Astrocyte of the hippocampus (primary cell): ENCODE data around the gene ELL2.
A peak's percentile ranks its signal among the peaks of the same experiment; 100 is the strongest.

Experiments used
- DNase-seq: peaks from one replicate; pipeline ENCODE4 v3.0.0; 2011; ENCODE audit warnings: low read depth, low spot score

The ELL2 gene

DNA sequence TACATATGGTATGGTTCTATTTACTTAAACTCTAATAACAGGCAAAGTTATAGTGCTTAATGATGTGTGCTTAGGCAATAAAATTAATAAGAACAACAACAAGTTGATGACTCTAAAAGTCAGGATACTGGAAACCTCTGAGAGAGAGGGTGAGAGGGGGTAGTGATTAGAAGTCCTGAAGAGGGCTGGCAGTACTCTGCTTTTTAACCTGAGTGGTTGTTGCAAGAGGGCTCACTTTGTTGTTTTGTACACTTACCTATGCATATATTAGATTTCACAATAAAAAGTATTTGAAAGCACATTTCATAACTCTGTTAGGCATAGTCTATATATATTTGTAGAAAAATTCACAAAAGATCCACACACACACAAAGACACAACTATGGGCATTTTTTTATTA lies 21.4 kb upstream of the ELL2 start:
- no peak for DNase-seq

DNA sequence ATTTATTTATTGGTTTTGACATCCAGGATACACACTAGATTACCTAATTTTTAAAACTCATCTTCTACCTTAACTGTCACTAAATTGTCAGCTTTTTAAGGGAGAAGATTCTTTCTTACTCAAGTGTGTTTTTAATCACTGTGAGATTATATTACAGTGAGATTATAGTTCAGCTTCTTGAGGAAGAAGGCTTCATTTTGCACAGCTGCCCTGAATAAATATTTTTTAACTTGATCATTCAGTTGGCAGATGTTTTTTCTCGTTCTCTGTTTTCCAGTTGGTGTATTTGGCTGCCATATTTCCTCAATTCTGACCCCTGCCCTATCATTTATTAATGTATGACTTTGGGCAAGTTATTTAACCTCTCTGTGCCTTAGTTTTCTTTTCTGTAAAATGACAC lies 15.0 kb upstream of the ELL2 start:
- no peak for DNase-seq

DNA sequence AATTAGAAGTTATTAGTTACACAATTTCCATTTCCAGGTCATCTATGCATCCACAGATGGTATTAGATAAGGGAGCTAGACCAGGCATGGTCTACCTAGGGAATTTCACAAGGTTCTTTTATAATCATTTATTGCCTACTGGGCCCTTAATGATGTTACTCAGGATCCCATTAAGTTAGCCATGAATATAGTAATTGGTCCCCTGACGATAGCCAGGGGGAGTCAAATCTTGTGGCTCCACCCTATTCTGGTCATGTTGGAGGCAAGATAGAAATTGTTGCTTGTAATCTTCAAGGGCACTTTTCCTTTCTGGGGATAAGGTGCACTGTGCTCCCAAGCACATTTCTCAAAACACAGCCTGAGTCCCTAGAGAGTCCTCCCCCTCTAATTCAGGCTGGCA lies 14.1 kb upstream of the ELL2 start:
- DNase-seq, result no peak

DNA sequence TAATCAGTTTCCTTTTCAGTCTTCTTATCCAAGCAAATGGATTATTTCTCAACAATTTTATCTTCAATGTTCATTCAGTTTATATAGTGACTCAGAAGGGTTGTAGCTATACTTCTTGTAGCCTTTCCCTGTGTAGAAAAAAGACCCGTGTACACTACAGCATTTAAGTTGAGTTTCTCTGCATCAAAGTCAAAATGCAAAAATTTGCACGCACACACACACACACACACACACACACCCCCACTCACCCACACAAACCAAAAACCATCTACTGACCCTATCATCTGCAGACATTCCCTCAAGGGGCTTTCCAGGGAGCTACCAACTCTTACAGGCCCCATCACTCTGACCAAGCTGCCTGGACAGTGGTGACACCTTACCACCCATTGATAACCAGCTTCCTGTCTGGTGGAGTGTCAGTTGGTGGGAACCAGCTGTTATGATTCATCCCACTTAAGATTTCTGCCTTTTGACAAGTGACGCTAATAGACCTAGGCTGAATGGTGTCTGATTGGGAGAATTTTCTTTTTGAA lies 12.2 kb upstream of the ELL2 start:
- peak; percentile 54 for DNase-seq

DNA sequence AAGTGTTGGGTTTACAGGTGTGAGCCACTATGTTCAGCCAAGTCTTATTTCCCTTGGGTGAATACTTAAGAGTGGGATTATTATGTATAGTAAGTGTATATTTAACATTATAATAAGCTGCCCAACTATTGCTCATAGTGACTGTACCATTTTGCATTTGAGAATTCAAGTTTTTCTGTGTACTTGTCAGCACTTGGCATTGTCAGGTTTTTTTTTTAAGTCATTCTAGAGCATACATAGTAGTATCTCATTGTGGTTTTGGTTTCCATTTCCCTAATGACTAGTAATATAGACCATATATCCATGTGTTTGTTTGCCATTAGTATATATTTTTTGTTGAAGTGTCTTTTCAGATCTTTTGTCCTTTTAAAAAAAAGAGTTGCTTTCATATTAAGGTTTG lies 10.5 kb upstream of the ELL2 start:
- DNase-seq, result no peak

DNA sequence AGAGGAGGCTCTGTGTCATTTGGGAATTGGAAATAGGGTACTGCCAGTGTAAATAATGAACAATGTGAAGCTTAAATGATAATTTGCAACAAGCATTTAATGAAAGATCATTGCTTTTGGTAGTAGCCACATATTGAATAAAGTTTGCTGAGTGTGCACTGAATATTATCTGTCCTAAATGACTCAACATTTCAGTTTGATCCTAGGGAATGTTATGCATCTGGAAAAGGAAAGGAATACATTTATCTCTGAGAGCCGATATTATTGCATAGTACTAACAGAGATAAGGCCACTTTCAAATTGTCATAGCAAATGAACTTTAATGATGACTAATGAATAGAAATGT lies 8.7 kb upstream of the ELL2 start:
- DNase-seq, result no peak

DNA sequence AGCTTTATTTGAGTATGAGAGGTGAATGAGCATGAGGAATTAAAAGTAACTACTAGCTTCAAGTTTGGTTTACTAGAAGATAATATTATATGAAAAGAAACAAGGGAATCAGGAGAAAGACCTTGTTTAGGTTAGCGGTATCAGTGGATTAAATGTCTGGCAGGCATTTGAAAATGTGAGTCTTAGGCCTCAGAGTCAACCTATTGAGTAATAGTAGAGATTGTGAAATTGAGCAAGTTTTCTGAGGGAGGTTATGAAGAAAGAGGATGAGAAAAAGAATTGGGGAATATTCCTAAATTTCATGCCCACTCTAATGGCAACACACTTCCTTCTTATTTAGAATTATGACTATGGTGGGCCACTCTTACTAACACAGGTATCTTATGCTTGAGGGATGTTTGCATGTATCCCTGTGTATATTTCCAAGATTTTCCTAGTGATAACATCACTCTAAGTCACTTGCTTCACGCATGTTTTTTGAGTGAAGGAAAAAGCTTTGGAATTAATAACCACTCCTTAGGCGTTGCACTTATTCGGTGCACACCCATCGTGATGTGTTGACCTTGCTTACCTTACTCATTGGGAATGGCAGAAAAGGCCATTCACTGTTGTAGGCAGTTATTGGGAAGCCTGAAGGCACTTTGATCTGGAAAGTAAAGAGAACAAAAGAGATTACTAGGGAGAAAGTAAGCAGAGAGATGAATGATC lies 8.2 kb upstream of the ELL2 start:
- DNase-seq, result no peak

DNA sequence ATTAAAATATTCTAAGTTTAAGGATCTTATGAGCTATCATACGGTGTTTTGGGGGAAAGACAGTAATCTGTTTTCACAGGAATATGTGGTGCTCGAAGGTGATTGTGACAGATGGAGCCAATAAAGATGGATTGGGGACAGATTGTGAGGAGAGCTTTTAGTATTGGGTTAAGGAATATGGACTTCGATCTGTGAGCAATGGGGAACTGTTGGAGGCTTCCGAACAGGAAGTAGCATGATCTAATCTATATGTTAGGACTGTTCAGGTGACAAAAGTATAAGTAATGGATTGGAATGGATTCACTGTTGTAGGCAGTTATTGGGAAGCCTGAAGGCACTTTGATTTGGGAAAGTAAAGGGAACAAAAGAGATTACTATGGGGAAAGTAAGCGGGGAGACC lies 7.4 kb upstream of the ELL2 start:
- DNase-seq, result no peak

DNA sequence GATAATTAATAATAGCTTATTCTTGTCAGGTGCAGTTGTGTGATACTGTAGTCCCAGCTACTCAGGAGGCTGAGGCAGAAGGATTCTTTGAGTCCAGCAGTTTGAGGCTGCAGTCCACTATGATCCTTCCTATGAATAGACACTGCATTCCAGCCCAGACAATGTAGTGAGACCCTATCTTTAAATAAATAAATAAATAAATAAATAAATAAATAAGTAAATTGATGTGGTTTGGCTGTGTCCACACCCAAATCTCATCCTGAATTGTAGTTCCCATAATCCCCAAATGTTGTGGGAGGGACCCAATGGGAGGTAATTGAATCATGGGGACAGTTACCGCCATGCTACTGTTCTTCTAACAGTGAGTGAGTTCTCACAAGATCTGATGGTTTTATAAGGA lies 5.6 kb upstream of the ELL2 start:
- no peak for DNase-seq

DNA sequence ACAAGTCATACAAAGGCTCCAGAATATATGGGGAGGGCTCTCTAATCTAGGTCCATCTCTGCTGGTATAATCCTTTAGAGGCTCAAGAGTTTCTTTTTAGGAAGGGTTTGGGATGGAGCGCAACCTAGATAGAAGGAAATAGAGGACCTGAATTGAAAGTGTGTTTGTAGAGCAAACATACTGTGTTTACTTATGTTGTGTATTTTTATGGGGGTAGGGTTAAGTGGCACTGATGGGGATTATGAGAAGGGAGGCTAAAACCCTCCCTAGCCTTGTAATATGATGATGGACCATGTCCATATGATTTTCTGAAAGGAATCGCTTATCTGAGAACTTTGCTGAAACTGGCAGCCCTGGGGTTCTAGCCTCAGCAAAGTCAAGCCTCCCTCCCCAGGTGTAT lies 4.4 kb upstream of the ELL2 start:
- DNase-seq, result no peak

DNA sequence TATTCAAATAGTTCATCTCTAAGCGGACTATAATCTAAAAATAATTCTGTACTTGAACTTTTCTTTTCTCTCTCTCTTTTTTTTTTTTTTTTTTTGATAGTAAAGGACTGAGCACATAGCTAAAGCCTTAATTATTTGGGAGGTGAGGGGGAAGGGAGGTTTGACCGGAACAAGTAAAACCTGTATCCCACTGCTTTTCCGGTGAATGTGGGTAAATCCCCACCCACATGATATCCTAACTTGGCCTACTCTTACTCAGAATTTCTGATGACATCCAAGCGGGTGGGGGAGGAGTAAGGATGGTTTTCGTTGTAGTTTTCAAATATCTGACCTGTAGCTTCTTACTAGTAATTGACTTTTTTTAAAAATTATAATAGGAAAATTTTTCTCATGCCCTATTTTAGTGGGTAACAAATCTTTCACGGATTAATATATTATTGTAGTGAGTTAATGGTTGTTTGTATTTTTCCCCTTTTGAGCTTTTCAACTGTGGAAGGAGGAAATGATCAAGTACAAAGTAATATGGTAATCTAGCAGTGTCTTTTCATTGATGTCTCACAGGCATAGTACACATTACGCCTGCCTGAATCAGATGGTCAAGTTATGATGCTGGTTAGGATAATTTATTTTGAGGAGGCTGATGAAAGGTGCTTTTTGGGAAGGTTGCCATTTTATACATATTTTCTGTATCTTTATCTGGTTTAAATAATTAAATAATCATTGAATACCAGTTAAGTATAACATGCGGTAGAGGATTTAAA lies 2.2 kb upstream of the ELL2 start:
- DNase-seq, result no peak

DNA sequence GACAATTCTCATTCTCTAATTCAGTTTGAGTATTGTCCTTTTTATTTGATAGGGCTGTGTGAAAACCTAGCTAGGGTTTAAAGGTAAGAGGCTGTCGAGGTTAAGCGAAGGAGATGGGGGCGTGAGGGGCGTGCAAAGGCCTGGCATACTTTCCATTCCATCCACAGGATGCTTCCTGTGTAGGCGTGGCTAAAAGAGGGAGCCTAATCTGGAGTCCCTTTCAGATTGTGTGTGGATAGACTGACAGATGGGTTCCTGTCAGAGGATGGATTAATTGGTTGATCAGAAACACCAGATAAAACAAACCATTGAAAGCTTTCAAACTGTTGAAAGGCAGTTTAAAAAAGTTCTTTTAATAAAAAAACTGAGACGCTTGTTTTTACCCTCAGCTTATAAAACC lies 1.1 kb upstream of the ELL2 start:
- DNase-seq, result no peak

DNA sequence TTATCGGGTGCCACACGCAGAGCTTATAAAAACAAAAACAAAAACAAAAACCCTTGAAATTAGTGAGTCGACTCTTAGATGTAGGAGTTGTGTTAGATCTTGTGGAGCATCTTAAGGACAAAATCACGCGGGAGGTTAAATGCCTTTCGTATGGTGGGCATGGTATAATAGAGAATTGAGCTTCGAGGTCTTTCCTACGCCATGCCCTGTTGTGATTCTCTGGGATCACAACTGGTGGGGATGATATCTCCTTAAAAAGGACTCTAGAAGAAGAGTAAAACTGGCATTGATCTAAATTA lies 773 bp upstream of the ELL2 start:
- DNase-seq, result no peak

DNA sequence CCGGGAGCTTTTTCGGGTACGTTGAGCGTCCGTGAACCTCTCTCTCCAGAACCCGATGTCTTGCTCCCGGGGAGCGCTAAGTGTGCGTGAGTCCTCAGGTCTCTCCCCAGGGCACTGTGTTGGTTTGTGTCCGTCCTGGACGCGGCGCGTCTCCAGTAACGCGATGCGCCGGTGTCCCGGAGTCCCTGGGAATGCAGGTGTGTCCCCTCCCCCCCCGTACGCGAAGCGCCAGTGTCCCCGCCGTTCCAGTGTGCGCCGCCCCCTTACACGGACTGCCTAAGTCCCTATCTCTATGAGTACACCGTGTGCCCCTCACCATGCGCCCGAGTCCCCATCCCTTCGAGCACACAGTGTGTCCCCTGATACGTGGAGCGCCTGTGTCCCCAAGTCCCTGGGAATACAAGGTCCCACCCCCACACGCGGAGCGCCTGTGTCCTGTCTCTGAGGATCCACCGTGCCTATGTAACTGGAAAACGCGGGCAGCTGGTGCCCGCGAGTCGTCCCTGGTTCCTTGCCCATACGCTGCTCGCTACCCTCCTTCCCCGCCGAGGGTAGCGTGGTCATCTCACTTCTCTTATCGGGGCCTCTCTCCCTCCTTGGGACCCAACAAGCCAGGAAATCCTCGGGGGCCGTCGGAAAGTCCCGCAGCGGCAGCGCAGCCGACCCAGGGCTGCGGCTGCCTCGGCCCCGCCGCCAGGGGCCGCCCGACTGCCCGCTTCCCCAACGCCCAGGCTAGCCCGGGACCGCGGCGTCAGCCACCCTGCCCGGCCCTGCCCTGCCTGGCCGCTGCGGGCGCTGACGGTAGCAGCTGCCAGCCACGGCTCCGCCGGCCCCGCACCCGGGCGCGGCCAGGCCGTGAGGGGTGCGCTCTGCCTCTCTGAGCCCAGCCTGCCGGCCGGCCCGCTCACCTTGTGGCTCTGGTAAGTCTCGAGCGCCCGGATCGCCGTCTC lies 709 bp downstream of the ELL2 start:
- peak; percentile 95 for DNase-seq

DNA sequence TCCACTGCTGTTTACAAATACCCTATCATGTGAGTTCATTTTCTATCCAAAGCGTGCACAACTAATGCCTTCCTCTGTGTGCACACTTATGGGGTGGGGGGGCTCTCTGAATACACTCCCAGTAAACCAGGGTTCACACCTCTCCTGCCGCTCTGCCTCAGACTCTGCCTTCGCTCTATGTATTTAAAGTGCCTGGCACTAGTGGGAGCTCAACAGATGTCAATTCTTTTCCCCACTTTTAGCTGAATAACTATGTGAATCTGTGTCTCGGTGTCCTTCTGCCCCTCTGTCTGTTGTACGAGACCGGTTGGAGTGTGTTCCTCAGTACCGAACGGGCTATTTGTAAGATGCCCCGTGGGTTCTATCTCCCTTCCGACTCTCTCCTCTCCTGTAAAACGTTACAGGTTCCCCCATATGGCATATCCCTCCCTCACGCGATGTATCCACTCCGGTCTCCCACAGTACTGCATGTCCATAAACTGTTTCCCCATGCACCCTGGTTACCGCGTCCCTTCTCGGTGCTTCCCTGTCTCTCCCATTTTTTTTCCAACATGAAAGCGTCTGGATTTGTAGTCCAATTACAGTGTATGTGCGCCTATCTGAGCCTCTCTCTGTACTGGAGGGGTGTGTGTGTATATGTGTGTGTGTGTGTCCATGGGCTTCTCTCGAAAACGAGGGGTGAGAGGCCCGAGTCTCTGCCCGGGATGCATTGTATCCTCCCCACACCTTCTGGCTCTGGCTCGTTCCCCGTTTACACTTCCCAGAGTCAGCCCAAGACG lies 1.6 kb downstream of the ELL2 start:
- peak; percentile 65 for DNase-seq

DNA sequence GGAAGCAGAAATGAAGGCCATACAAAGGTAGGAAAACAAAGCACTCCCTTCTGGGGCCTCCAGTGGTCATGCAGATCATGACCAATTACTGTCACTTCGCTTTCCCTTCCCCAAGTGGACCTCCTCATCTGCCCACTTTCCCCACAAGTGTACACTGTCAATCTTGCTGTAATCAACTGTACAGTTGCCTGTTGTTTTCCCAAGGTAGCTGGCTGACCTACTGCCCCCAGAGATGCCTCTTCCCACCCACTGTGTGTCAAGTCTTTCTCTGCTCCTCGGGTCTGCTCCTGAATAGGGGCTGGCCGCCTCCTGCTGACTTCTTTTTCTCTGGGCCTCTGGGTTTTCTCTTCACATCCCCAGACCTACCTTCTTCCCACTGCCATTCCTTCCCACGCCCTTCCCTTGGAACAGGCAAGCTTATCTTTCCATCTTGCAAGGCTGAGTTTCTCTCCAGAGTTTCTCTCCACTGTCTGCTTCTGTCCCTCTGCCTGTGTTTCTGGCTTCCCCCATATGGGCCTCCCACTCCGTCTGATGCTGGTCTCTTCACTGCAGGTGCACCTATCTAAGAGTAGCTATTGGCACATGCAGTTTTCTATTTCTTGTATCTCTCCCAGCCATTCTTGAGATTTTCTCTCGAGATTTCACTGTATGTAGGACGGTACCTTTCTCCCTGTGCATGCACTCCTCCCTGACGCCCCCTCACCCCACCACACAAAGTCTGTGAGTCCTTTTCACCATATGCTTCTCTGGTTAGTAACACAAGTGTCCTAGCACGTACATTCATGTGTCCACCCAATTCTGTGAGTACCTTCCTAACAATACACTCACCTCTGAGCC lies 2.4 kb downstream of the ELL2 start:
- DNase-seq, result no peak

DNA sequence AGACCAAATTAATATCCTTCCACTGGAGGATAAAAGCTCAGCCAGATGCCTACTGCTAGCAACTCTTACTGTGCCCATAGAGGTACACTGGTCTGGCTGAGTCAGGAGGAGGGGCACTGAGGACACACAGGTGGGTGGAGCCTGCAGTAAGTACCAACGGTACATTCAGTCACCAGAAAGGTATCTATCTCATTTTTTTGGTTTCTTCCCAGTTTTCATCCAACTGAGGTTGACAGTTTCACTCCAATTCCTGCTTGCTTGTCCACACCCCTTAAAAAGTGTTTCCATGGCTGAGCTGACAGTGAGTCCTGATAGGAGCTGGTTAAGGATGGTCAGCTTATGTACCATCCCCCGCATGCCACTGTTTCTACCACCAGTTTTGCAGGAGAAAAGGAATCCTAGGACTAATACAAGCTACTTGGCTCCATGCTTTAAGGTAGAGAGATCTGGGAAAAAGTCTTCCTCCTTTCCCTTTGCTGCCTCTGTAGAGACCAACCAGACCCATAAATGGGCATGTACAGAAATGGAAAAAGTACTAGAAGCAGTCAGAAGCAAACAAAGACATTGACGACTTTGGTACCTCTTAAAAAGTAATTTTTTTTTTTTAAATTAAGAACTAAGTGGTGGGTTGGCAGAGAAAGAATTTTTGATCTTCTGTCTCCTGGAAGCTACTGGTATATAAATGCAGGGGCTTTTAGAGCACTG lies 3.2 kb downstream of the ELL2 start:
- DNase-seq, result no peak

DNA sequence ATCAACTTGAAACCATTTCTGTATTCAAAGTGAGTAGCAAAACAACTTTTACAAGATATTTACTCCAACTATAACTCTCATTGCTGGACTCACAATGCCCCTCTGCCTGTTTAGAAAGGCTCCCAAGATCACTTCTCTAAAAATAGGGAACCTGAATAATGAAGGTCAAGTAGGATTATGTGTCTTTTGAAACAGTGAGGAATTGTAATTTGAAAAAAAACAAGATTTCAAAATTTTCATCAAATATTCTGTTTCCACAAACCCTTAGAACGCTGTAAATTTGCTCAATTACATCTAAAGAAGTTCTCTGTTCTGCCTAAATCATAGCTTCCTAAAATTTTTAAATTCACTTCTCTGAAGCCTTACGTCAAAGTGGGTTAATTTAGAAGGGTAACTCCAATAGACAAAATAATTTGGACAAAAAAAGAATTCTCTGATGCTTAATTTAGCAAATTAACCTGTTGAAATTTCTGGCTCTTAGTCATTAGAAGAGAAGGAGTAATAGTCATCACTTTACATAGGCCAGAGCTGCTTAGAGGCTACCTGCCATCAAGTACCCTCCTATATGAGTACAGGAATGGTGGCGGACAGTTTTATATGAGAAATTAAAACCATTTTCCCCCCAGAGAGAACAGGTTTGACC lies 4.0 kb downstream of the ELL2 start:
- no peak for DNase-seq

DNA sequence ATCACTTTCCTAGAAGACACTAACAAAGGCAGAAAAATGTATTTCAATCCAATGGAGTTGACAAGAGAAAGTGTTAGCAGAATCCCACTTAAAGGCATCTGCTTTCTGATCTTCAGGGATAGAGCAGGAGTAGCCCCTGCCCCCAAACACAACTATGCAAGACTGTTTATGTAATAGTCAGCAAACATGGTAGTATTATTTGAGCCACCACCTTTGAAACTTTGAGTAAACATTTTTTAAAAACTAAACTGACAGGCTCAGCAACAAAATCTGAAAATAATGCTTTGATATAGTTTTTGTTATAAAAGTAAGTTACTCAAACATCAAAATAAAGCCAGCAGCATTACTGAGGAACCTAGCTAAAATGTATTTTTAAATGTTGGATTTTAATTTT lies 4.8 kb downstream of the ELL2 start:
- DNase-seq, result no peak
